Measurements from ENCODE around the gene ACKR1.

The ACKR1 gene

DNA sequence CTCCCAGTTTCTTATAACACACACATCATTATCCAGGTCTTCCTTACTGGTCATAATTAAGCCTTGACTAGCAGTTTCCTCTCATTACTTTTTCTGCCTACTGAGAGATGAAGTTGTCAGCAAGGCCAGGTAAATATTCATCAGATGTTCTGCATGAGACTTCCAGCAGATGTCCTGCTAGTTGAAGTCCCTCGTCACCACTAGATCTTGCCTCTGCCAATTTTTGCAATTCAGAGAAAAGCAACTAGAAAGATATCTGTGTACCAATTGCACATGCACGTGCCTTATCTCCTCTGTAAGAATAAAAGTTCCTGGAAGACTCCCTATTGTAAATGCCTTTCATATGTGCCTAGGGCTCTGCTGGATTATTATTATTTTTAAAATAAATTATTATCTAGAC lies 18.3 kb downstream of the ACKR1 start:
- no peak for DNase-seq

DNA sequence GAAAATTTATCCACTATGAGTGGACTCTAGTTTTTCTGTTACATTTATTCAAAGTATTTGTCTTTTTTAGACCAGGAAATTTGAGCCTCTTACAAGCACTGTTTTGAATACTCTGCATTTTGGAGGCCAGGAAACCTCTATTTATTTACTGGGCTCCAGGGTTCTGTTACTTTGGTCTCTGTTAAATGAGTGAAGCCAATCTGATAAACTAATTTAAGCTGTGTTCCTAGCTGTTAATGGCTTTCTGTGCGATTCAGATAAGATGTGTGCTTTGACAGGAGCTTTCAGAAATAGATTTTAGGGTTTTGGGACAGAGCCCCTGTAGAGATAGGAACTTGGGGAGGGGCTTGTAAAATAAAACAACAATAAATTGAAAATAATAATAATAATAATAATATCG lies 23.9 kb downstream of the ACKR1 start:
- DNase-seq: no peak

DNA sequence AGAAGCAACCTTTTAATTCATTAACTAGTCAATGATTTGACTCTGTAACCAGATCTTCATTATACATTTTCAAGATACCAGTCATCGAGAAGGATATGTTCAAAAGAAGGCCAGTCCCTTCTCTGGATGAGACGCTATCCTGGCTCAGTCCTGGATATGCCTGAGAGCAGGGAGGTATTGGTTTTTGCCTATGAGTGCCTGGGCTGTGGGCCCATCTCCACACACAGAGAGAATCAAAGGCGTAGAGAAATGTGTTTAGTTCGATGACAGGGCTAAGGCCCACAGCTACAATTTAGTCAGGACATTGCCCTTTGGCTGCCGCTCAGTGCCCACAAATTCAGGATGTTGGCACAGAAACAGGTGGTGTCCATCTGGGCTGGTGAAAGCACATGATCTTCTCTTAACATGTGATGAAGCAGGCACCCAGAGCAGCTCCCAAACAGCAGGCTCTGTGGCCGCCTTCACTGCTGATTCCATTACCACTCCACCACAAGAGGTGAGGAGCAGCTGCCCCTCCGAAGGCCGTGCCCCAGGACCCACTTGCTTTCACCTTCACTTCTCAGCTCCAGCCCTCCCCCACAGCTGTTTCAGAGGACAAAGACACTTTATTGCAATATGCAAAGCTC lies 24.7 kb downstream of the ACKR1 start:
- DNase-seq: no peak

DNA sequence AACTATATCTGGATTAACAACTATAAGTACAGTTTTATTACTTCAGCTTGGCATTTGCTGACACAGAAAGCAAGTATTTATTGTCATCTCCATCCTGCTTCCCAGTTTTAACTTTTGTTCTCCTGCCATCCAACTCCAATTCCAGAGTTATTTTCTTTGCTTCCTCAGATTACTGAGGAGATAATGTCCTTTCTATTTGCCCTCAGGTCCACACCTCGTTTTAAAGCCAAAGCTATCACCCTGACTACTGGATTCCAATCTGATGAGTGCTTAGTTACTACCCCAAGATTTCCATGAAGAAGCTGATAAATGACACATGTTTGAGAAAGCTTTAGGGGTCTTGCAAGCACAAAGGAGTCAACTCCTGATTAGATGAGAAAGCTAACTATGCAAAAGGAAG lies 25.2 kb downstream of the ACKR1 start:
- DNase-seq: no peak

DNA sequence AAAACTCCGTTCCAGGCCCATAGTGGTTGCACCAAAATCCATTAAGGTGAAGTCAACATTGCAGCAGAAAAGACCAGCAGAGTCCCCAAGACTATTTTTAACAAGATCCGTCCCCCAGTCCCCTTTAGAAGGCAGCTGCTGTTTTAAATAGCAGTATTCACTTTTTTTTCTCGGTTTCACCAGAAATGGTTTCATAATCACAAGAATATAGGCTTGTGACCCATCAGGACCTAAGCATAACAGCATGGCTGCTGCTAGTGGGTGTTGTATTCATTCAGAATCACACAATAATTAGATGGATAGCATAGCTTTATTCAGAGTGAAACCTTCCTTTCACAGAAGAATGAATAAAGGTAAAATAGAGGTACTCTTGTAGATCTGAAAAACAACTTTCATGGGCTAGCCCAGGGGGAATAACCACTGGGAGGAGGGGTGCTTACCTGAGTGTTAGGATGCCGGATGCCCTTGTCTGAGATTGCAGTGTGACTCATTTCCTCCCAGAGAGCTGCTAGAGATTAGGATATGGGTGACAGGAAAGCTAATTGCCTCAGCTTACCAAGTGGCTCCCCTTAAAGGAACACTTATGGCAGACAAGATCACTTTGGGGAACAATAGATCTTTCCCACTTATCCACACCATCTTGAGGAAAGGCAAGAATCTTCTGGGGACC lies 35.0 kb downstream of the ACKR1 start:
- no peak for DNase-seq

DNA sequence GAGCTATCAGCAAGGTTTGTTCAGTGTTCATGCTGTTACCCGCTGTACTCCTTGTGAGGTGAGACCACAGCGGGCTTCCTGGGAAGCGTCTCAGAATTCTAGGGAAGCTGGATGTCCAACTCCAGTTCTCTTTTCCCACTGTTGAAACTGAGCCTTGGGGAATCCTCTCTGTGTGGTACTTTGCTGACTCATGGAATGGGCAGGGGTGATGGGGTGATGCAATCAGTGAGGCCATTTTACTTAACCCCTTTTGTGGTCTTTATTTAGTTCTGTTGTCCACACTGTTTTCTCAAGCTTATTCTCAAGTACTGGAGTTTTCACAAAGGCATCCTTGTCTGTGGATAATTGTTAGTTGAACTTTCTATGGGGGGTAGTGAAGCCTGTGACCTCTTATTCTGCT lies 42.6 kb downstream of the ACKR1 start:
- no peak for DNase-seq

DNA sequence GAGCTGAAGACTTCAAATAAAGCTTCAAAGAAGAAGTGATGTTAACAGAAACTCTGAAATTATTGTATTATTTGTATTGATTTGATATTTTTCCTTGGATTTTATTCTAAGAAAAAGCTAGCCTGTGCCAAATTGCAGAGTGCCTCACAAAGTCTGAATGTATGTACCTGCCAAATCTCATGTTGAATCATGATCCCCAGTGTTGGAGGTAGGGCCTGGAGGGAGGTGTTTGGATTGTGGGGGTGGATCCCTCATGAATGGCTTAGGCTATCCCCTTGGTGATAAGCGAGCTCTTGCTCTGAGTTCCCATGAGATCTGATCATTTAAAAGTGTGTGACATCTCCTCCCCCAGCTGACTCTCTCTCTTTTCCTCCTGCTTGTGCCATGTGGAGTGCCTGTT lies 43.6 kb downstream of the ACKR1 start:
- no peak for DNase-seq

DNA sequence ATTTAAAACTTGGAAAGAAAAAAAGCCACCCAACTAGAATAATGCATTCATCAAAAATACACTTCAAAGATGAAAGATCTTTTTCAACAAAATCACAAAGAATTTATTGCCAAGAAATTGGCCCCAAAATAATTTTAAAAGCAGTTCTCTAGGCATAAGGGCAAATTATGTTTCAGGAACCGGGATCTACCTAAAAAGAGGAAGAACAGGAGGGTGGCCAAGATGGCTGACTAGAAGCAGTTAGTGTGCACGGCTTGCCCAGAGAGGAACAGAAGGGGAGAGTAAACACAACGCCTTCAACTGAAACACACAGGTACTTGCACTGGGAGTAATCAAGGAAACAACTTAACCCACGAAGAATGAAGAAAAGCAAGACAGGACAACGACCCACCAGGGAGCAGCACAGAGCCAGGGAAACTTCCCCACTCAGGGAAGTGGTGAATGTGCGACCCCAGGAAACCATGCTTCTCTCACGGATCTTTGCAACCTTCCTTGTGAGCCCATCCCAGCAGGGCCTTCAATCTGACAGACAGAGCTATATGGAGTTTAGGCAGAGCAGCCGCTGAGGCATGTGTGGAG lies 46.1 kb downstream of the ACKR1 start:
- no peak for DNase-seq
